ENCODE results near the gene ZNF22.

The ZNF22 gene

GRCh38 chr10:44965651-44966097 is 35.0 kb upstream of the ZNF22 start:
- H3K4me3 ChIP-seq (ENCODE audit: low read depth, low read length), result no peak overlapping the region
- TF ChIP-seq CTCF (IDR thresholded peaks at IDR 0.05; ENCODE audit: low read depth, low read length, missing control alignments), result no peak
- no peak for DNase-seq (ENCODE audit: low read depth)

GRCh38 chr10:44966129-44966815 is 34.5 kb upstream of the ZNF22 start:
- no peak for DNase-seq (ENCODE audit: low read depth)
- TF ChIP-seq CTCF (IDR thresholded peaks at IDR 0.05; ENCODE audit: low read depth, low read length, missing control alignments), result no peak
- no peak overlapping the region; the same call in 1 of the 2 replicates for H3K4me3 ChIP-seq (ENCODE audit: low read depth, low read length)

DNA sequence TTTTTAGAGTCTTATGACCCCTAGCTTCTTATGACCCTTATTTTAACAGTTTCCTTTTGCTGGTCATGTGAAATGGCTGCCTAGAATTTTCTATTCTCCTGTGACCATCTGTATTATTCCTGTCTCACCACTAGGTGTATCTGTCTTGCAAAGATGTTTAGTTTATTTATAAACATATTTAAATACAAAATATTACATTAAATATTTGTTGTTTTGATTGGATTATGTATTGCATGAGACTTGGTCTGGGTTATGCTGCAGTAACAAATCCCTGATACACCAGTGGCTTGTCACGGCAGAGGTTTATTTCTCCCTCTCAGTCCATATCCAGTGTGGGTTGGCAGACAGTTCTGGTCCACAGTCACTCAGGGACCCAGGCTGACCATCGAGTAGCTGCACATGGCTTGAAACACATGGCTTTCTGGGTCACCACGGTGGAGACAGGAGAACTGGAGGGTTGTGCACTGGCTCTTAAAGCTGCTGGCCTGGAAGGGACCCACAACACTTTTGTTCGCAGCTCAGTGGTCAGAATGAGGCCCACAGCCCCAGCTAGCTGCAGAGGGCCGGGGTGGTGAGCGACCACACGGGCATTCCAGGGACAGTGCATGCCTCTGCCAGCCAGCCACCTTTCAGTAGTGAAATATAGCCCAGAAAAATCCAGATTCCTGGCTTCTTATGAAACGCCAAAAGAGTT is 33.8 kb upstream of the ZNF22 start:
- peak; percentile 7 for TF ChIP-seq CTCF (IDR thresholded peaks at IDR 0.05; ENCODE audit: low read depth, low read length, missing control alignments)
- H3K4me3 ChIP-seq (ENCODE audit: low read depth, low read length), result no peak overlapping the region
- no peak for DNase-seq (ENCODE audit: low read depth)

GRCh38 chr10:44967616-44968015 is 33.1 kb upstream of the ZNF22 start:
- no peak for TF ChIP-seq CTCF (IDR thresholded peaks at IDR 0.05; ENCODE audit: low read depth, low read length, missing control alignments)
- DNase-seq (ENCODE audit: low read depth), result no peak
- no peak overlapping the region for H3K4me3 ChIP-seq (ENCODE audit: low read depth, low read length)

DNA sequence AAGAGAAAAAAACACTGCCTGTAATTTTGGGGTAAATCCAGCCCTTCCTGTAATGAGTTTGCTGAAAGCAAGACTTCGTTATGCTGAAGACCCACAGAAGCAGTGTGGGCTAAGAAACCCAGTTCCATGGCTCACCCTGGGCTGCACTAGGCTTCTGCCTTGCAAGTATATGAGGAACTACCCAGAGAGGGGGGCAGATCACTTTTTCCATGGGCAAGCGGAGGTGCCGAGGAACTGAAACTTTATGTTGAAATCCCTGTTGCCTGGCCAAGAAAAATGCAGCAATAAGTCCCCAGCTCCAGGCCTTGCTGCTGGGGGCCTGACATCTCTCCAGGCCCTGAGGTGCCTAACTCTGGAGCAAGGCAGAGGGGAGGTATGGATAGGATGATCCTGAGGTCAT is 32.6 kb upstream of the ZNF22 start:
- no peak overlapping the region for H3K4me3 ChIP-seq (ENCODE audit: low read depth, low read length)
- TF ChIP-seq CTCF (IDR thresholded peaks at IDR 0.05; ENCODE audit: low read depth, low read length, missing control alignments), result no peak
- DNase-seq (ENCODE audit: low read depth), result no peak

GRCh38 chr10:44968500-44969400 is 32.0 kb upstream of the ZNF22 start:
- no peak overlapping the region for H3K4me3 ChIP-seq (ENCODE audit: low read depth, low read length)
- no peak for DNase-seq (ENCODE audit: low read depth)
- TF ChIP-seq CTCF (IDR thresholded peaks at IDR 0.05; ENCODE audit: low read depth, low read length, missing control alignments), result no peak

All from GM12864 (cell line).